Mucosa of descending colon (tissue), 3 donors: ENCODE measurements around the gene TBC1D2. TPM values are rescaled to one million over a fixed set of nuclear protein-coding genes. Genes with fewer than 3 reads are reported as not detected.
"Not testable (repeated sequence)": the region's sequence is repeated elsewhere in the genome, so short reads cannot be mapped to it uniquely, and the experiment has no call there.

ENCODE experiments used
- ATAC-seq: fragments of 200-7000 bp; cut with Tn5 transposase; one replicate; pipeline ENCODE4 v1.9.1; 2020; ENCODE audit warnings: mild to moderate bottlenecking, moderate library complexity
- DNase-seq, 3 donors: peaks; one replicate each; pipeline ENCODE4 v3.0.0-alpha.2; 2020
- H3K36me3 ChIP-seq: fragments of 200-600 bp; one replicate; pipeline ENCODE4 v1.8.0; 2021; ENCODE audit warnings: low read depth, mild to moderate bottlenecking
- H3K4me1 ChIP-seq: fragments of 200-600 bp; one replicate; pipeline ENCODE4 v1.8.0; 2021; ENCODE audit warnings: low read depth, mild to moderate bottlenecking
- H3K4me3 ChIP-seq: fragments of 200-600 bp; one replicate; pipeline ENCODE4 v1.8.0; 2021; ENCODE audit warnings: mild to moderate bottlenecking
- H3K9me3 ChIP-seq: fragments of 200-600 bp; one replicate; pipeline ENCODE4 v1.8.0; 2021; ENCODE audit warnings: mild to moderate bottlenecking
- intact Hi-C, 2 donors: fragments of 100-400 bp; cut with DNase I in 1 of 2; cut with micrococcal nuclease in 1 of 2; formaldehyde crosslinking; loops; one replicate each; pipeline versions ENCODE4 v1.11.0 to v1.11.1; 2022; cut with DNase I, micrococcal nuclease
- total RNA-seq, 3 donors: library from RNA; stranded (reverse); fragmentation: NEBNext Ultra II Directional in 2 of 3; extraction: Animal tissue kit (Norgen Biotek cat#: 25700) in 2 of 3; gene quantifications; one replicate each; pipeline versions ENCODE4 v1.2.1 to v1.2.4, GENCODE V29; 2021 to 2023
- TF ChIP-seq, protein P1 (sequence below): fragments of 200-600 bp; IDR thresholded peaks from one replicate; pipeline ENCODE4 v1.8.0; 2022; ENCODE audit warnings: antibody characterized with exemption, mild to moderate bottlenecking
- donor health status: DM: no; HTN: no; CAD: no; lungs with moderate emphysema.
- donor health status: DM: no; HTN: no; CAD: no.
- donor health status: DM: no; HTN: yes; CAD: no.

Gene TBC1D2
- total RNA-seq, 3 donors from 2014 or later = 19.5 to 33.5 (median 26.9) TPM

DNA sequence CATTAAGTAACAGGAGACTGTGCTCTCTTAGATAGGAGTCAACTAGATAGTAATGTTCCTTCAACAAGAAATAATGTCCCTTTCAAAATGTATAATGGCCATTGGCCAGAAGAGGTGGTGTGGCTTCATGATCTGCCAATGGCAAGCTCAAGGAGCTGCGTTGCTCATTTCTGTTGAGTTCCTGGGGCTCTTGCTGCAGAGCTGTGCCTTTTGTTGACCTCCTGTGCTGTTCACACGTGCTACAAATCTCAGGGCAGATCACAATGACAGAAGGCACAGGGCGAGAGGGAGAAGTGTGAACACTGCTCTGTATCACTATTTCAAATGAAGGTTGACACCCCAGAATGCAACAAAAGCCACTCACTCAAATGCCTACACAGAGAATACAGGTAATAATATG, 16.0 kb upstream of the TBC1D2 start:
- Histone ChIP-seq H3K36me3 (no peaks in the 10 kb centered on the region), H3K4me1 (no peaks in the 10 kb centered on the region), H3K9me3 (no peaks in the 10 kb centered on the region), H3K4me3 (no peak overlapping the region)
- ATAC-seq (no peak), DNase-seq (no peak)
- intact Hi-C loops = no loop called here
- TF ChIP-seq, protein P1, sequence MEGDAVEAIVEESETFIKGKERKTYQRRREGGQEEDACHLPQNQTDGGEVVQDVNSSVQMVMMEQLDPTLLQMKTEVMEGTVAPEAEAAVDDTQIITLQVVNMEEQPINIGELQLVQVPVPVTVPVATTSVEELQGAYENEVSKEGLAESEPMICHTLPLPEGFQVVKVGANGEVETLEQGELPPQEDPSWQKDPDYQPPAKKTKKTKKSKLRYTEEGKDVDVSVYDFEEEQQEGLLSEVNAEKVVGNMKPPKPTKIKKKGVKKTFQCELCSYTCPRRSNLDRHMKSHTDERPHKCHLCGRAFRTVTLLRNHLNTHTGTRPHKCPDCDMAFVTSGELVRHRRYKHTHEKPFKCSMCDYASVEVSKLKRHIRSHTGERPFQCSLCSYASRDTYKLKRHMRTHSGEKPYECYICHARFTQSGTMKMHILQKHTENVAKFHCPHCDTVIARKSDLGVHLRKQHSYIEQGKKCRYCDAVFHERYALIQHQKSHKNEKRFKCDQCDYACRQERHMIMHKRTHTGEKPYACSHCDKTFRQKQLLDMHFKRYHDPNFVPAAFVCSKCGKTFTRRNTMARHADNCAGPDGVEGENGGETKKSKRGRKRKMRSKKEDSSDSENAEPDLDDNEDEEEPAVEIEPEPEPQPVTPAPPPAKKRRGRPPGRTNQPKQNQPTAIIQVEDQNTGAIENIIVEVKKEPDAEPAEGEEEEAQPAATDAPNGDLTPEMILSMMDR = no peak

DNA sequence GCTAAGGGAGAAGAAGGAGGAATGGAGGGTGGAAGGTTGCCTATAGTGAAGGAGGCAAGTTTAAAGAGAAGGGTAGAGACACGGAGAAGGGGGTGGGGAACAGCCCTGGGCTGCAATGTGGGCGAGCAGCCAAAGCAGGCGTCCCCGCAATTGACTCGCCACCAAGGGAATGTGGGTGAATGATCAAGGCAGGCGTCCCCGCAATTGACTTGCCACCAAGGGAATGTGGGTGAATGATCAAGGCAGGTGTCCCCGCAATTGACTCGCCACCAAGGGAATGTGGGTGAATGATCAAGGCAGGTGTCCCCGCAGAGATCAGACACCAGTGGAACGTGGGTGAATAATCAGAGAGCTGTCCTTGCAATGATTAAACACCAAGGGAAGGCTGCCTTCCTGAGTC, 14.8 kb upstream of the TBC1D2 start:
- H3K36me3 ChIP-seq, H3K4me3 ChIP-seq, ATAC-seq, intact Hi-C loops, H3K9me3 ChIP-seq, DNase-seq, H3K4me1 ChIP-seq: not testable (repeated sequence)

DNA sequence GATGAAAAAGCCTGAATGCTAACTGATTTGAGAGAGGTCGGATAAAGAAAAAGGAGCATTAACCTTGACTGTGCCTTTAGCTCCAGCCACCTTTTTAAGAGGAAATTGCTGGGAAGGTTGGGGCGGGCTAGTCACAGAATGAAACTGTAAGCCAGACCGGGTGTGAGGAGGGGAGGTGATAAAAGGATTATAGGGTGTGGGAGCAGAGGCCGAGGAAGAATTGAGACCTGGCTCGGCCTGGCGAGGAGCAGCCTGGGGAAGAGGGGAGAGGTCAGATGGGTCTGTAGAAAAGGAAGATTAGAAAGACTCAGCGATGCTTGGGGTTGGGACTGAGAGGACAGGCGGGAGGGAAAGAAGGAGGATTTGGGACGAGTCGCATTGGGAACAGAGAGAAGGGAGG, 14.2 kb upstream of the TBC1D2 start:
- not testable (repeated sequence) for ATAC-seq, DNase-seq, H3K4me3 ChIP-seq, H3K9me3 ChIP-seq, H3K4me1 ChIP-seq, H3K36me3 ChIP-seq
- intact Hi-C loops = loop anchor here in 1 of 2 donors (10.0 kb wide), 1 partner anchor 345 kb away; the partner anchor contains the start of gene TRMO

DNA sequence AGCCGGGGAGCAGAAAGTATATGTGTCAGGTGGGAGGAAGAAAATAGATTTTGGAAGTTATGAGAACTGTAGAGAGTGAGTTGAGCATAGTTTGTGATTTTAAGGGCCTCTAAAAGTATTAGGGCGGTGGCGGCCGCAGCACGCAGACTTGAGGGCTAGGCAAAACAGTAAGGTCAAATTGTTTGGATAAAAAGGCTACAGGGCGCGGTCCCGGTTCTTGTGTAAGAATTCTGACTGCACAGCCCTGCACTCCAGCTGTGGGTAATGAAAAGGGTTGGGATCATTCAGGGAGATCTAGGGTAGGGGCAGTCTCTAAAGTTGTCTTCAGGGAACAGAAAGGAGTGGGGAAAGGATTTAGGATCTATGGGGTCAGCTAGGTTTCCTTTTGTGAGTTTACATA, 12.1 kb upstream of the TBC1D2 start:
- not testable (repeated sequence) for ATAC-seq, H3K9me3 ChIP-seq, H3K4me1 ChIP-seq, H3K36me3 ChIP-seq, DNase-seq, H3K4me3 ChIP-seq
- intact Hi-C loops = loop anchor here in 1 of 2 donors (10.0 kb wide), 1 partner anchor 343 kb away; the partner anchor contains the start of gene TRMO

DNA sequence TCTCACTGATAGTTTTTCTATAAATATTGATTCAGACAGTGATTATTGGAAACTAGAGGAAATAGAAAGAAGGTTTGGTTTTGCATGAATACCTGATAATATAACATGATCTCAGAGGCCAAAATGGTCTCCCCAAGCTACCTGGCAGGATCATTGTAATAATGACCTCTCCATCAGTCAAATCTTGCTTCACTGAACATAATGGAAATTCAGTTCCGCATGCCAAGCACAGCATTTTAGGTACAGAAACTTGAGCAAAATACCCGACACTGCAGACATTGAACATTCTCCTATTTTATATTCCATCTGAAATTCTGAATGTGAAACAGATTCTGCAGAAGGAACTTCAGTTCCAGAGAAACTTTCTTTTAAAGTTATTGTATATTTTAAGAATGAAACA, 9.1 kb upstream of the TBC1D2 start:
- Histone ChIP-seq H3K4me1 (no peaks in the 10 kb centered on the region), H3K9me3 (no peaks in the 10 kb centered on the region), H3K36me3 (no peaks in the 10 kb centered on the region), H3K4me3 (no peak overlapping the region)
- ATAC-seq (no peak), DNase-seq (no peak)
- intact Hi-C loops = loop anchor here (5.0 to 10.0 kb wide), 2 partner anchors 57 to 340 kb away; partner anchors contain the start of gene TRMO (in 1 of the 2)
- TF ChIP-seq, protein P1 = no peak

DNA sequence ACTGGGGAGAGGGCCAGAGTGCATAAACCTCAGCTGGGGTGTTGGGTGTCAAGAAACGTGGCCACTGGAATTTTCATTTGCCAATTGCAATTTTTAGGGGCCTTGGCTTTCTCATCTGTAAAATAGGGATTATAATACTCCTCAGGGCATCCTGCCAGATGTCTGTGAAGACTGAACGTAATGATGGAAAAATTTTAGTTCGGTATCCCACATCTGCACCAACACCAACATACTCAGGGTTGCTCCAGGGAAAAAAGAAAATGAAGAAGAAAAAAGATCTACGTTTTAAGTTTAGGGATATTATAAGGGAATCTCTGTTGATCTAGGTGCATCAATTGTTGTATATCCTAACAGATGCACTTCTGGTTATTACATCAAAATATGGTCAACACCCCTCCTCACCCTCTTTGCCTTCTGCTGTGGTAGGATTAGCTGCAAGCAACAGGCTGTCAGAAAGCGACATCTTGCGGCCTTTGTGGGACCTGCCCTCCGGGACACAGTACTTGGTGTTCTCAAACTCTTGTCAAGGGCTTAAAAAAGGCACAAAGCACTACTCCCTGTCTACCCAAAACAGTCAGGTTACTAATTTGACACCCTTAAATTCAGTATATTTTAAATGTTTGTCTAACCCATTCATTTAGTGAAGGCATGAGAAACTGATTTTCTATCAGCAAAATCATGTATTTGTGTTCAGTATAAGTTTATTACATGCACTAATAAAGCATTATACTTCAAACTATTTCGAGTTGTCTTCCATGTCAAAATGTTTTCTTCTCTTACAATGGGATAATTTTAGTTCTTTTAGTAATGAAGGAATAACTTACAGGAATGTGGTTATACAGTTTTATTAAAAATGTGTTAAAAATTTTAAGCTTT, 8.3 kb upstream of the TBC1D2 start:
- Histone ChIP-seq H3K9me3 (no peaks in the 10 kb centered on the region), H3K4me3 (no peak overlapping the region), H3K4me1 (no peaks in the 10 kb centered on the region), H3K36me3 (no peaks in the 10 kb centered on the region)
- intact Hi-C loops = loop anchor here (5.0 to 10.0 kb wide), 2 partner anchors 56 to 339 kb away; partner anchors contain the start of gene TRMO (in 1 of the 2)
- ATAC-seq (peak; percentile 94), DNase-seq (peak; percentile 77 to 91 (median 87))
- TF ChIP-seq, protein P1 = peak; percentile 86

DNA sequence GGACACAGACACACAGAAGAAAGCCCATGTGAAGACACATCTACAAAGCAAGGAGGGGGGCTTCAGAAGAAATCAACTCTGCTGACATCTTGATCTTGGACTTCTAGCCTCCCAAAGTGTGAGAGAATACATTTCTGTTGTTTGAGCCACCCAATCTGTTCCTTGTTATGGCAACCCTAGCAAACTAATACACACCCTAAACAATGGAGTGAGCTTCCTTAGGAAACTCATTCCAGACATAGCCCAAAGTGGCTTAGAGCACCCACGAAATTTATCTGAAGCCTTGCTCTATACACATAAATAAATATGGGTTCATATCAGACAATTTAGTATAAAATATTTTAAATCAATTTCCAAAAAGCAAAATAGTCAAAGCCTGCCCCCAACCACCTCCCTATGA, 7.6 kb upstream of the TBC1D2 start:
- TF ChIP-seq, protein P1 = no peak
- H3K4me3 ChIP-seq = no peak overlapping the region
- DNase-seq = no peak
- ATAC-seq = no peak
- intact Hi-C loops = loop anchor here (5.0 to 10.0 kb wide), 2 partner anchors 56 to 338 kb away; partner anchors contain the start of gene TRMO (in 1 of the 2)
- no peaks in the 10 kb centered on the region for H3K9me3 ChIP-seq
- no peaks in the 10 kb centered on the region for H3K4me1 ChIP-seq
- H3K36me3 ChIP-seq = no peaks in the 10 kb centered on the region
